ENCODE measurements around the gene SLC25A23. TPM values are rescaled to one million over a fixed set of nuclear protein-coding genes. Genes with fewer than 3 reads are reported as not detected.

Gene SLC25A23
- total RNA-seq, 3 donors from 2014 or later, result 14.0 to 37.8 (median 18.4) TPM

GRCh38 chr19:6415591-6416190, 43.9 kb downstream of the SLC25A23 start:
- TF ChIP-seq POLR2AphosphoS5 (IDR thresholded peaks at IDR 0.05) (no peak), CTCF (IDR thresholded peaks at IDR 0.05) (no peak), POLR2A (IDR thresholded peaks at IDR 0.05) (no peak)
- intact Hi-C loops (cut with DNase I; ENCODE audit: low total_unique reads), result no loop called here
- no peak overlapping the region for H3K27ac ChIP-seq
- DNase-seq (ENCODE audit: low spot score in 2 of 2), result no peak
- H3K27me3 ChIP-seq, result no peaks in the 10 kb centered on the region
- peaks cover 27% of the 10 kb centered on the region for H3K36me3 ChIP-seq
- H3K4me3 ChIP-seq, result no peak overlapping the region
- H3K4me1 ChIP-seq, result no peaks in the 10 kb centered on the region
- H3K9me3 ChIP-seq, result no peaks in the 10 kb centered on the region

GRCh38 chr19:6414793-6415590, 44.6 kb downstream of the SLC25A23 start:
- H3K27ac ChIP-seq, result no peak overlapping the region
- intact Hi-C loops (cut with DNase I; ENCODE audit: low total_unique reads), result no loop called here
- no peak overlapping the region for H3K4me3 ChIP-seq
- H3K4me1 ChIP-seq, result no peaks in the 10 kb centered on the region
- no peaks in the 10 kb centered on the region for H3K9me3 ChIP-seq
- no peaks in the 10 kb centered on the region for H3K27me3 ChIP-seq
- TF ChIP-seq CTCF (IDR thresholded peaks at IDR 0.05), result no peak
- TF ChIP-seq POLR2A (IDR thresholded peaks at IDR 0.05), result no peak
- no peak for TF ChIP-seq POLR2AphosphoS5 (IDR thresholded peaks at IDR 0.05)
- peaks cover 27% of the 10 kb centered on the region for H3K36me3 ChIP-seq
- no peak for DNase-seq (ENCODE audit: low spot score in 2 of 2)

- Histone ChIP-seq H3K4me3 (no peak overlapping the region), H3K36me3 (peaks cover 27% of the 10 kb centered on the region), H3K4me1 (no peaks in the 10 kb centered on the region), H3K27me3 (no peaks in the 10 kb centered on the region), H3K9me3 (no peaks in the 10 kb centered on the region), H3K27ac (no peak overlapping the region)
- no peak for TF ChIP-seq POLR2A (IDR thresholded peaks at IDR 0.05)
- TF ChIP-seq CTCF (IDR thresholded peaks at IDR 0.05), result no peak
- TF ChIP-seq POLR2AphosphoS5 (IDR thresholded peaks at IDR 0.05), result no peak
- no peak for DNase-seq (ENCODE audit: low spot score in 2 of 2)
- intact Hi-C loops (cut with DNase I; ENCODE audit: low total_unique reads), result no loop called here
Measured at GRCh38 chr19:6413721-6414643, 45.6 kb downstream of the SLC25A23 start.

- Histone ChIP-seq H3K27me3 (no peaks in the 10 kb centered on the region), H3K4me3 (no peak overlapping the region), H3K27ac (no peak overlapping the region), H3K36me3 (peaks cover 27% of the 10 kb centered on the region), H3K9me3 (no peaks in the 10 kb centered on the region), H3K4me1 (no peaks in the 10 kb centered on the region)
- TF ChIP-seq POLR2AphosphoS5 (IDR thresholded peaks at IDR 0.05) (no peak), CTCF (IDR thresholded peaks at IDR 0.05) (no peak), POLR2A (IDR thresholded peaks at IDR 0.05) (no peak)
- intact Hi-C loops (cut with DNase I; ENCODE audit: low total_unique reads), result no loop called here
- no peak for DNase-seq (ENCODE audit: low spot score in 2 of 2)
Measured at GRCh38 chr19:6413291-6413690, 46.3 kb downstream of the SLC25A23 start.
